OCI-LY1 (cell line): ENCODE measurements around the gene EXT2.

Experiments used
- EZH2 ChIP-seq: fragments of 200-600 bp; sonication (generic), shearing (Covaris generic); IDR thresholded peaks from 2 replicates; pipeline ENCODE4 v1.8.0; 2017; ENCODE audit warnings: borderline replicate concordance, mixed run types, mild to moderate bottlenecking, antibody characterized with exemption, low read length, moderate library complexity, mixed read lengths
- TF ChIP-seq, protein P1 (sequence below): fragments of 200-600 bp; sonication (generic), shearing (Covaris generic); IDR thresholded peaks from 2 replicates; pipeline ENCODE4 v1.5.1; 2017; ENCODE audit warnings: mild to moderate bottlenecking, antibody characterized with exemption, low read length, moderate library complexity, mixed read lengths

DNA sequence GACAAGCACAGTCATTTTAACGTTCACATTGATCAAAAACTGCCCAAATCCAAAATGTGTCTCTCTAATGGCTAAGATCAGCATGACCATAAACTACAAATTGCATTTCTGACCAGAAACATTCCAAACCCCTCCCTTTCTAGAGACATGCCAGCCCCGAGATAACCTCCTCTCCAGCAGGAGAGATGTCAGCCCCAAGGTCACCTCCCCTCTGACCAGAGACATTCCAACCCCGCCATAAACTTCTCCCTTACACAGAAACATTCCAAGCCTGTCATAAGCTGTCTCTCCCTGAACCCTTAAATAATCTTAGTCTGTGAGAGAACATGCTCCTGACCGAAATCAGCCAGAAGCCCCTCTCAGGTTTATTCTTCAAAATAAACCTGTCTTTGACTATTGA, 6.6 kb upstream of the EXT2 start:
- no peak for TF ChIP-seq EZH2
- TF ChIP-seq, protein P1, sequence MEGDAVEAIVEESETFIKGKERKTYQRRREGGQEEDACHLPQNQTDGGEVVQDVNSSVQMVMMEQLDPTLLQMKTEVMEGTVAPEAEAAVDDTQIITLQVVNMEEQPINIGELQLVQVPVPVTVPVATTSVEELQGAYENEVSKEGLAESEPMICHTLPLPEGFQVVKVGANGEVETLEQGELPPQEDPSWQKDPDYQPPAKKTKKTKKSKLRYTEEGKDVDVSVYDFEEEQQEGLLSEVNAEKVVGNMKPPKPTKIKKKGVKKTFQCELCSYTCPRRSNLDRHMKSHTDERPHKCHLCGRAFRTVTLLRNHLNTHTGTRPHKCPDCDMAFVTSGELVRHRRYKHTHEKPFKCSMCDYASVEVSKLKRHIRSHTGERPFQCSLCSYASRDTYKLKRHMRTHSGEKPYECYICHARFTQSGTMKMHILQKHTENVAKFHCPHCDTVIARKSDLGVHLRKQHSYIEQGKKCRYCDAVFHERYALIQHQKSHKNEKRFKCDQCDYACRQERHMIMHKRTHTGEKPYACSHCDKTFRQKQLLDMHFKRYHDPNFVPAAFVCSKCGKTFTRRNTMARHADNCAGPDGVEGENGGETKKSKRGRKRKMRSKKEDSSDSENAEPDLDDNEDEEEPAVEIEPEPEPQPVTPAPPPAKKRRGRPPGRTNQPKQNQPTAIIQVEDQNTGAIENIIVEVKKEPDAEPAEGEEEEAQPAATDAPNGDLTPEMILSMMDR = no peak
